Activated CD4-positive, alpha-beta T cell treated with anti-CD3 and anti-CD28 coated beads for 24 hours (primary cell): ENCODE measurements around the gene ZER1.
"Not testable (repeated sequence)": the region's sequence is repeated elsewhere in the genome, so short reads cannot be mapped to it uniquely, and the experiment has no call there.

ENCODE experiments used
- DNase-seq, 2 donors: peaks; one replicate each; pipeline ENCODE4 v3.0.0-alpha.2; 2020; ENCODE audit warnings: low read depth in 2 of 2

Gene ZER1

GRCh38 chr9:128693738-128694137 is 78.0 kb downstream of the ZER1 start:
- DNase-seq: not testable (repeated sequence)

DNA sequence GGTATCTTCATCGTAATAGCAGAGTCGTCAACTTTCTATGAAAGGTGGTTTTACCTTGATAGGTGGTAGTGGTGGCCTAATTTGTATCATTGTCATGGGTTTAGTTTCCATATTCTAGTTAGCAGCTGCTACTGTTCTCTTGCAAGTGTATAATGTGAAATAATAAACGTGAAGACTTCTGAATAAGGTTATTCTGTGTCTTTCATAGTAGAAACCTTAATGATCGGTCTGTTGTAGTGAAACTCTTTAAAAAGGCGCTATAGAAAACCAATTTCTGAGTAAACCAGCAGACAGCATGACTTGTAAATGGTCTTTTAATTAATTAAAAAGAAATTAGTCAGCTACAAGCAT is 81.1 kb downstream of the ZER1 start:
- no peak for DNase-seq

GRCh38 chr9:128689820-128690683 is 81.7 kb downstream of the ZER1 start:
- DNase-seq: peak in 1 of 2 donors; percentile 24

DNA sequence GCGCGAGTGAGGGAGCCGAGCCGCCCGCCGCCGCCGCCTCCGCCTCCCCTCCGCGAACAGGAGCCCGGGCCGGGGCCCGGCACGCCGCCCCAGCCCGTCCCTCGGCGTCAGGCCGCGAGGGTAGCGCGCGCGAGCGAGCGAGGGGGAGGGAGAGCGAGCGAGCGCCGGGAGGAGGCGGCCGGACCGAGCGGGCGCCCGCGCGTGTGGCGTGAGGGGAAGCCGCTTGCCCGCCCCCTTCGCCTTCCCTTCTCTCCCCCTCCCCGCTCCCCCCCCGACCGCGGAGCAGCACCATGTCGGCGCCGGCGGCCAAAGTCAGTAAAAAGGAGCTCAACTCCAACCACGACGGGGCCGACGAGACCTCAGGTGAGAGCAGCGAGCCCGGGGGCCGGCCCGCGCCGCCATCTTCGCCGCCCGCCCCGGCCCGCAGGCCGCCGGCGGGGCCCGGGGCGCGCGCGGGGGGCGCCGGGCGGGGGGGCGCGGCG is 82.4 kb downstream of the ZER1 start:
- peak; percentile 25 to 38 for DNase-seq

DNA sequence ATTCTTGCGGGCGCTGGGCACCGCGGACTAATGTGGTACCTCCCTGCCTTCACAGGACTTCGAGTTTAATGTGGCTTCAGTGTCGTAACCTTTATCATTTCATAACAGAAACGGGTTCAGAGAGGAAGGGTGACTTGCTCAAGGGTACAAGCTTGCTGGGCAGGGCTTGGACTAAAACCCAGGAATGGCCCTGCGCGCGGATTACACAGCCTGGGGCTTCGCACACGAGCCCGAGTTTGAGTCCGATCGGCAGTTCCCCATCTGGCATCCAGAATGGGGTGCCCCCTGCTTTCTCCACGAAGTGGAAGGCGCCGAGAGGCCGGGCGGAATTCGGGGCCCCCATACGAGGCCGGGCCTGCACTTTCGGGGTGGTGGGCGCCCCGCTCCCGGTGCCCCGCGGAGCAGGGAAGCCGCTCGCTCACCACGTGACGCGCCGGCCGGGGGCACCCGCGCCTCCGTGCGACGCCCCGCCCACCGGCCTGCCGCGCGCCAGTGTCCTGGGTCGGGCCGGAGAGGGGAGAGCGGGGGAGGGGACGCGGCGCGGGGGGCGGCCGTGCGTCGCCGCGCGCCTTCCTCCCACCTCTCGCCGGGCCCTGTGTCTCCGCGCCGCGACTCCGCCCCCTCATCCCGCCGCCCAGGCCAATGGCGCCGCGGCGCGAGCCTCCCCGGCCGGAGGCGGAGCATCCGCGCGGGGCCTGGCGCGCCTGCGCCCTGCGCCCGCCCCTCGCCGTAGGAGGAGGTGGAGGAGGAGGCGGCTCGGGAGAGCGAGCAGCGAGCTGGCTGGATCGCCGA is 83.0 kb downstream of the ZER1 start, which contains the start of gene SET:
SET (plus strand) TSS at position 722 of the 792 bp plus-strand sequence. CDS start 361 bp downstream, outside the sequence.
- DNase-seq: peak; percentile 91 to 93

DNA sequence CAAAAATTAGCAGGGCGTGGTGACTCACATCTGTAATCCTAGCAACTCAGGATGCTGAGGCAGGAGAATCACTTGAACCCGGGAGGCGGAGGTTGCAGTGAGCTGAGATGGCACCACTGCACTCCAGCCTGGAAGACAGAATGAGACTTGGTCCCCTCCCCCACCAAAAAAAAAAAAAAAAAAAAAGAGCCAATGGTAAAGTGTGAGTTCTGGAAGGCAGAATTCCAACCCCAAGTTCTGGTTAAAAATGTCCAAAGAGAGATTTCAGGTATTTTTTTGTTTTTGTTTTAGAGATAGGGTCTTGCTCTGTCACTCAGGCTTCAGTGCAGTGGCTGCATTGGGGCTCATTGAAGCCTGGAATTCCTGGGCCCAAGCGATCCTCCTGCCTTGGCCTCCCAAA is 84.3 kb downstream of the ZER1 start:
- no peak for DNase-seq

GRCh38 chr9:128685636-128686489 is 85.9 kb downstream of the ZER1 start:
- no peak for DNase-seq

- DNase-seq: peak; percentile 55 to 61
Observed at GRCh38 chr9:128684325-128685199, 87.2 kb downstream of the ZER1 start.

- no peak for DNase-seq
Observed at GRCh38 chr9:128684065-128684324, 87.7 kb downstream of the ZER1 start.

DNA sequence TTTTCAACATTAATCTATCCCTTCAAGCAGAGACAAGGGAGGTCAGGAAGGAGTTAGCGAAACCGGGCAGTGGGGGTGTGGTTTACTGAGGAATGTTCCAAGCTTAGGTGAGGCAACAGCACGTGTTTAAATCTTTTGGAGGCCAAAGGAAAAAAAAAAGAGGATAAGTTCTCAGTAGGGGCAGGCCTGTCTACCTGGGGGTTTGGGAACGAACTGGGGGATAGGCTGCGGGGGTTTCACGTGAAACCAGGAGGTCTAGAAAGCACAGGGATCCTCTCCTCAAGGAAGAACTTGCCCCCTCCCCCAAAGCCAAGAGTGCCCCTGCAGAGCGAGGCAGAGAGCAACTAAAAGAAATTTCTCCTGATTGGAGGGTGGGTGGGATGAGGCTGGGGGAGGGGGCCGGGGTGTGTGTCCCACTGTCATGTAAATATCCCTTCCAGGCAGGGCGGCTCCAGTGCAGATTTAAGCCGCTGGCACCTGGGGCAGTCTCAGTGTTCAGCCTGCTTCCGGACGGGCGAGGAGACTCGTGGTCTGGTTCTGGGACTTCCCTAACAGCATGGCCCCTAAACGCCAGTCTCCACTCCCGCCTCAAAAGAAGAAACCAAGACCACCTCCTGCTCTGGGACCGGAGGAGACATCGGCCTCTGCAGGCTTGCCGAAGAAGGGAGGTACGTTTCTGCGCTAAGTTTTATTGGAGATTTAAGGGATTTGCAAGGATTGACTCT is 88.2 kb downstream of the ZER1 start:
- DNase-seq: peak in 1 of 2 donors; percentile 34
